IPS-18c (cell line): ENCODE measurements around the gene TRIM46.
"Not testable (repeated sequence)": the region's sequence is repeated elsewhere in the genome, so short reads cannot be mapped to it uniquely, and the experiment has no call there.

Experiments used
- H3K4me3 ChIP-seq: 2 replicates; pipeline ENCODE4 v1.7.0; 2013; ENCODE audit warnings: low read depth, mild to moderate bottlenecking, low read length, moderate library complexity; ENCODE audit not compliant: insufficient read depth
- H3K9me3 ChIP-seq: one replicate; pipeline ENCODE4 v1.6.1; 2013; ENCODE audit warnings: mild to moderate bottlenecking, low read length, moderate library complexity; ENCODE audit not compliant: control insufficient read depth, insufficient read depth

TRIM46 gene

GRCh38 chr1:155207806-155208540, 34.3 kb downstream of the TRIM46 start, which contains the start of gene THBS3:
THBS3 (minus strand) TSS chr1:155207897; CDS start chr1:155207876, 21 bp downstream.
- no peaks in the 10 kb centered on the region for H3K9me3 ChIP-seq

GRCh38 chr1:155208541-155209311, 35.1 kb downstream of the TRIM46 start, which contains the start of gene MTX1:
MTX1 (plus strand) TSS chr1:155208695; CDS start chr1:155208805, 110 bp downstream.
- H3K4me3 ChIP-seq: peak within 1 kb of the TSS; percentile 87
- H3K9me3 ChIP-seq: no peaks in the 10 kb centered on the region

More at GRCh38 chr1:155207806-155208540, 34.3 kb downstream of the TRIM46 start, which contains the start of gene THBS3:
- peak within 1 kb of the TSS; percentile 87 for H3K4me3 ChIP-seq

GRCh38 chr1:155209312-155209721, 35.7 kb downstream of the TRIM46 start:
- Histone ChIP-seq H3K4me3 (peak overlapping the region; percentile 87), H3K9me3 (no peaks in the 10 kb centered on the region)

GRCh38 chr1:155210314-155211104, 36.9 kb downstream of the TRIM46 start:
- Histone ChIP-seq H3K9me3 (no peaks in the 10 kb centered on the region), H3K4me3 (no peak overlapping the region)

- not testable (repeated sequence) for H3K4me3 ChIP-seq, H3K9me3 ChIP-seq
Measured at GRCh38 chr1:155211381-155212050, 37.9 kb downstream of the TRIM46 start.

- not testable (repeated sequence) for H3K4me3 ChIP-seq
Measured at GRCh38 chr1:155212051-155212440, 38.4 kb downstream of the TRIM46 start.

GRCh38 chr1:155214702-155215101, 41.1 kb downstream of the TRIM46 start:
- H3K4me3 ChIP-seq, H3K9me3 ChIP-seq: not testable (repeated sequence)

More at GRCh38 chr1:155212051-155212440, 38.4 kb downstream of the TRIM46 start:
- not testable (repeated sequence) for H3K9me3 ChIP-seq

GRCh38 chr1:155218854-155219591, 45.4 kb downstream of the TRIM46 start:
- no peaks in the 10 kb centered on the region for H3K9me3 ChIP-seq
- peak overlapping the region; percentile 10; the same call in 1 of the 2 replicates for H3K4me3 ChIP-seq

GRCh38 chr1:155219592-155220031, 46.0 kb downstream of the TRIM46 start:
- peak overlapping the region; percentile 10; the same call in 1 of the 2 replicates for H3K4me3 ChIP-seq
- H3K9me3 ChIP-seq: no peaks in the 10 kb centered on the region

- not testable (repeated sequence) for H3K4me3 ChIP-seq, H3K9me3 ChIP-seq
Measured at GRCh38 chr1:155220211-155220965, 46.7 kb downstream of the TRIM46 start.

GRCh38 chr1:155223047-155223446, 49.4 kb downstream of the TRIM46 start:
- H3K9me3 ChIP-seq: no peaks in the 10 kb centered on the region
- H3K4me3 ChIP-seq: no peak overlapping the region

- not testable (repeated sequence) for H3K9me3 ChIP-seq, H3K4me3 ChIP-seq
Measured at GRCh38 chr1:155225404-155225759, 51.7 kb downstream of the TRIM46 start.

GRCh38 chr1:155226188-155226909, 52.7 kb downstream of the TRIM46 start:
- H3K9me3 ChIP-seq: no peaks in the 10 kb centered on the region
- H3K4me3 ChIP-seq: peak overlapping the region; percentile 75

- H3K9me3 ChIP-seq: no peaks in the 10 kb centered on the region
- H3K4me3 ChIP-seq: peak overlapping the region; percentile 75
Measured at GRCh38 chr1:155226910-155227260, 53.2 kb downstream of the TRIM46 start.
